ENCODE data around the gene FAM20B. TPM values are rescaled to one million over a fixed set of nuclear protein-coding genes. Genes with fewer than 3 reads are reported as not detected.

FAM20B gene
- total and polyA plus RNA-seq, 4 donors: 3.1 to 39.8 (median 13.6) TPM

- no peaks in the 10 kb centered on the region for H3K27me3 ChIP-seq (ENCODE audit: control insufficient read depth in 4 of 4, insufficient read depth in 4 of 4, low read length in 3 of 4)
- H3K27ac ChIP-seq (ENCODE audit: low read depth in 1 of 2, low read length in 2 of 2): no peak overlapping the region
- DNase-seq (ENCODE audit: low spot score): no peak
- TF ChIP-seq HNF4A (conservative IDR thresholded peaks at IDR 0.05): no peak
- no peak for TF ChIP-seq RXRA (IDR thresholded peaks at IDR 0.05)
- TF ChIP-seq FOXA1 (IDR thresholded peaks at IDR 0.05): no peak
- no peak for TF ChIP-seq CTCF (IDR thresholded peaks at IDR 0.05; ENCODE audit: low read depth, low read length, missing input control)
- no peak for TF ChIP-seq JUND (IDR thresholded peaks at IDR 0.05)
- TF ChIP-seq ZBTB33 (IDR thresholded peaks at IDR 0.05): no peak
- TF ChIP-seq HNF4G (IDR thresholded peaks at IDR 0.05): no peak
- no peak for TF ChIP-seq FOXA2 (IDR thresholded peaks at IDR 0.05)
- TF ChIP-seq GABPA (IDR thresholded peaks at IDR 0.05 in 1 of 2, conservative IDR thresholded peaks at IDR 0.05 in 1 of 2): no peak
- TF ChIP-seq MAX (IDR thresholded peaks at IDR 0.05): no peak
- TF ChIP-seq EGR1 (IDR thresholded peaks at IDR 0.05; ENCODE audit: low read depth in 2 of 2): no peak
- no peak for TF ChIP-seq SP1 (IDR thresholded peaks at IDR 0.05)
- no peak for TF ChIP-seq YY1 (IDR thresholded peaks at IDR 0.05)
- no peak for TF ChIP-seq RAD21 (IDR thresholded peaks at IDR 0.05)
- TF ChIP-seq NR2F2 (IDR thresholded peaks at IDR 0.05): no peak
- TF ChIP-seq REST (IDR thresholded peaks at IDR 0.05): no peak
- no peak for TF ChIP-seq TAF1 (conservative IDR thresholded peaks at IDR 0.05)
- no peak for TF ChIP-seq ATF3 (IDR thresholded peaks at IDR 0.05)
- H3K9ac ChIP-seq (ENCODE audit: low read depth in 1 of 2, low read length in 2 of 2): no peak overlapping the region
- 97% methylated on average over 2 of the region's 2 CpGs for WGBS
- H3K9me3 ChIP-seq (ENCODE audit: control insufficient read depth in 4 of 4, low read length in 3 of 4): no peaks in the 10 kb centered on the region
- H3K4me1 ChIP-seq (ENCODE audit: control insufficient read depth in 4 of 4, insufficient read depth in 4 of 4, low read length in 3 of 4): peaks cover 0 to 7% (median 3%) of the 10 kb centered on the region in 4 donors
- no peak overlapping the region for H3K4me3 ChIP-seq (ENCODE audit: low read depth in 1 of 3, low read length in 3 of 3)
- H3K36me3 ChIP-seq (ENCODE audit: control insufficient read depth in 4 of 4, insufficient read depth in 3 of 4, low read depth in 1 of 4, low read length in 3 of 4): no peaks in the 10 kb centered on the region
Observed at GRCh38 chr1:179015396-179015795, 10.3 kb upstream of the FAM20B start.

Measured in liver (tissue), 9 donors.